ENCODE data around the gene CX3CL1.

Gene CX3CL1

GRCh38 chr16:57405097-57405496, 32.8 kb downstream of the CX3CL1 start:
- no peak for DNase-seq (ENCODE audit: low read depth)

DNA sequence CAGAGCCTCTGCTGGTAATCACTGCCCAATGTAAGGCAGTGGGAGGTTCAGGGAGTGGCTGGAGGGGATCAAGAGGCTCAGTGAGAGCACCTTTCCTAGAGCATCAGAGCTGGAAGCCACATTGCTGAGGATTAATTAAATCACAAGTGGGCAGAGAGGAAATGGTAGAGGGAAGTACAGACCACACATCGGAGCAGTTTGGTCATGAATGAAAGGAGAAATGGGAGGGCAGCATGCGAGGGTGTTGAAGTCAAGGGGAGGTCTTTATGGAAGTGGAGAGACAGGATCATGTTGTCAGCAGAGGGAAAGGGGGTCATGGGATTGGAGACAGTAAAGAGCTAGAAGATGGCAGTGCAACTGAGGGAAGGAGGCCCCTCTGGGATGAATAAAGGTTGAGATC, 34.6 kb downstream of the CX3CL1 start:
- DNase-seq (ENCODE audit: low read depth) = no peak

GRCh38 chr16:57407521-57408353, 35.4 kb downstream of the CX3CL1 start:
- DNase-seq (ENCODE audit: low read depth) = no peak

DNA sequence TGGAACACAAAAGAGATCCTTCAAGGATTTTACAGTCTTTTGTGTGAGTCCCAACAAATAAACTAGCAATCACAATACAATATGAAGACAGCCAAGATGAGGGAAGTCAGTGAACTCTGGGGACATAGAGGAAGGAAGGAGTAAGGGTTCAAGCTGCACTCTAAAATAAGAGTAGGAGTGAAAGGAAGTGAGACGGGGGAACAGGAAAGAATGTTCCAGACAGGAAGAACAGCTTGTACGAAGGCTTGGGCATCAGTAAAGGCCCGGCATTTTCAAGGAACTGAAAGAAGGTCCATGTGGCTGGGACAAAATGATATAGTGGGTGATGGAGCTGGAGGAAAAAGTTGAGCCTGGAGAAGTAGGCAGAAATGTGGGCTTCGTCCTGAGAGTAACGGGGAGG, 36.8 kb downstream of the CX3CL1 start:
- no peak for DNase-seq (ENCODE audit: low read depth)

- DNase-seq (ENCODE audit: low read depth) = no peak
Measured at GRCh38 chr16:57409870-57410587, 37.7 kb downstream of the CX3CL1 start.

DNA sequence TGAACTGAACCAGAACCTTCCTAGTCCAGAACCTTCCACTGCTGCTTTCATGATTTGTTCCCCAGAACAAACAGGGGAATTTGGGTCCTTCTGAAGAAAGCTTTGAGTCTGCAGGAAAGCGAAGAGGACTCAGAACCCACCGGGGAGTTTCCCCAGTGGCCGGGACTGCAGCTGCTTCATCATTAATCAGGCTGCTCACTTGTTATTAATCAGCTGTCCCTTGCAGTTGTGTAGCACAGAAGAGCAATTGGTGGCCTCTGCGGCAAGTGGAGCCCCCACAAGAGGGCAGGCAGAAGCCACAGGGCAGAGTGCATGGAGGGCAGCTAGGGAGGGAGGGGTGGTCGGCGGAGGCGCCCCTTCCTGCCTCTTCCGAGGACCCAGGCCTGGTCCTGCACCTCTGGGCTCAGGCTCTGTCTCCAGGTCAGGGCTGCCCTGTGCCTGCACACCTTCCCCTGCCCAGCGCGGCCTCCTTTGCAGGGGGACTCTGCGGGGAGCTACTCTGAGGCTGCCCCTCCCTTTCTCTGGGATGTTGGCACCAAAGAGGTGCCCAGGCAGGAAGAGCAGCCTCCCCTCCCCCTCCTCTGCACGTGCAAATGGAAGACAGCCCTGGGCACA, 39.2 kb downstream of the CX3CL1 start:
- no peak for DNase-seq (ENCODE audit: low read depth)

DNA sequence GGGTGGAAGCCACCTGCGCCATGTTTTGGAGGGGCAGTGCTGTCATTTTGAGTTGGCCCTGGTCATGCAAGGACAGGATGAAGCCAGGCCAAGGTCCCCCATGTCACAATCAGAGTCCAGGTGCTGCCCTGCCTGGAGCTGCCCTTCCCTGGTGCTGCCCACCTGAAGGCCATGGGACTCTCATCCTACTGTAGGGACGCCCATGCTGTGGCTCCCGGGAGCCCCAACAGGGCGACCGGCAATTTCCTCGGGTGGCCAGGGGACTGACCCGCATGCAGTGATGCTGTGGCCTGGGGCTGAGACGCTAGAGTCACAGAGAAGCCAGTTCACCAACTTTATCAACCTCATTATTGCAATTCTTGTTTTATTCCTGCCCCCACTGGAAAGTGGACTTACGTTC, 40.3 kb downstream of the CX3CL1 start:
- DNase-seq (ENCODE audit: low read depth) = no peak

DNA sequence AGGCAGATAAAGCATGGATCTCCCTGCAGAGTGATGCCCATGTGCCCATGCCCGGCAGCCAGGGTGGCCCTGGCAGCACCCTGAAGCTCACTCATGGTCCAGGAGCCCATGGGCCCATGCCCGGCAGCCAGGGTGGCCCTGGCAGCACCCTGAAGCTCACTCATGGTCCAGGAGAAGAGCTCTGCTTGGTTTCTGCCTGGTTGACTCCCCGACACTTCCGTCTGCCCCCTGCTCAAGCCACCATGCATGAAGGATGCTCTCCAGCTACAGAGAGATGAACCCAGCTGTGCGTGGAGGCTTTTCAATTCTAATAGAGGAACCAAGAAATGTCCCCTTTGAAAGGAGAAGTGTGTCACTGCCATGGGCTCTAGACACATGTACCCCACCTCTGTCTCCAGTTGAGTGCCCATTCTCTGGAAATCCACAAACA, 41.0 kb downstream of the CX3CL1 start:
- DNase-seq (ENCODE audit: low read depth) = no peak

DNA sequence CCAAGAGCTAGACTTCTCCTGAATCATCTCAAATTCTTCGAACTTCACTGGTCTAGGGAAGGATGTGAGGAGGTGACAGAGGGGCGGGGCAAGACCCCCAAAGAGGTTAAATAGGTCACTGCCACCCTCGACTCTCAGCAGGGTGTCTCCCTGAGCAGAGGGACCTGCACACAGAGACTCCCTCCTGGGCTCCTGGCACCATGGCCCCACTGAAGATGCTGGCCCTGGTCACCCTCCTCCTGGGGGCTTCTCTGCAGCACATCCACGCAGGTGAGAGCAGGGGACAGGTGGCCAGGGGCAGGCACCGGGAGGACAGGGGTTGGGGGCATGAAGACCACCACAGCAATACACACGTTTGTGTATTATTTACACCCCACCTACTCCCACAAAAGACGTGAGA, 41.4 kb downstream of the CX3CL1 start:
- no peak for DNase-seq (ENCODE audit: low read depth)

- DNase-seq (ENCODE audit: low read depth) = no peak
Measured at GRCh38 chr16:57416084-57416483, 43.8 kb downstream of the CX3CL1 start.

DNA sequence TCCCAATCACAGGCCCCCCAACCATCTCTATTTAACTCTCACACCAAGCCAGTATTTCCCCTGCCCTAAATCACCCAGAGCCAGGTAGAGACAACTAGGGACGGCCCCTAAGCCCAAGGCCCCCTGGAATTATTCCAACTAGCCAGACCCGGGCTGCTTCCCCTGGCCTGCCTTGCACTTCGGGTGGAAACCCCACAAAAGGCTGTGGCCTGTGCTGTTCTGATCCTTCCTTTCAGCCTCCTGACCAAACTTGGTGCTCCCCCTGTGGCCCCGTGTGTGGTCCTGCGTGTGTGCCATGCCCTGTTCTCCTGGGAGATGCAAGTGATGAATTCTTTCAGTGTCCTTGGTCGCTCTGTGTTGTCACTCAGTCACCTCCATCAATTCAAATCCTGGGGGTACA, 47.2 kb downstream of the CX3CL1 start:
- DNase-seq (ENCODE audit: low read depth) = no peak

- DNase-seq (ENCODE audit: low read depth) = no peak
Measured at GRCh38 chr16:57422026-57422944, 50.0 kb downstream of the CX3CL1 start.

DNA sequence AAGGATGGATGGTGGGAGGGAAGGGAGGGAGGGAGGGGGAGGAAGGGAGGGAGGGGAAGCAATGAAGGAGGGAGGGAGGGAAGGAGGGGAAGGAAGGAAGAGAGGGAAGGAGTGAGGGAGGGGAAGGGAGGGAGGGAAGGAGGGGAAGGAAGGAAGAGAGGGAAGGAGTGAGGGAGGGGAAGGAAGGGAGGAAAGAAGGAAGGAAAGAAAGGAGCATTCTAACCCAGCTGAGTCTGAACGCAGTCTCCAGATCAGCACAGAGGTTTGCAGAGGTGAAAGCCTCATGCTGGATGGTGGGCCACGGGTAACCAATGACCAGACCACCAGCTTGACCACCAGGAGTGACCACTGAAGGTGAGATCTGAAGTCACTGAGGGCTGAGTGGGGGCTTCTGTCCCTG, 50.9 kb downstream of the CX3CL1 start:
- DNase-seq (ENCODE audit: low read depth) = no peak

DNA sequence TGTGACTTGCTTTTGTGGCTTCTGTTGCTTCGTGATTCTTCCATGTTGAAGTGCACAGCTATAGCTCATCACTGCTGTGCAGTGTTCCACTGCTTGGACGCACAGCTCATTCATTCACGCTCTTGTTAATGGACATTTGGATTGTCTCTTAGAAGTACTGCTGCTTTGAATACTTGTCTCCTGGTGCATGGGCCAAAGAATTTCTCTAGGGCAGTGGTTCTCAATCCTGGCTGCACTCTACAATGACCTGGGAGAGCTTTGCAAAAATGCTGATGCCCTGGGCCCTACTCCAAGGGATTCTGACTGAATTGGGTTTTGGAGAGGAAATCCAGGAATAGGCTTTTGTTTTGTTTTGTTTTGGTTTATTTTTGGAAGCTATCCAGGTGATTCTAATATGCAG, 52.3 kb downstream of the CX3CL1 start:
- no peak for DNase-seq (ENCODE audit: low read depth)

DNA sequence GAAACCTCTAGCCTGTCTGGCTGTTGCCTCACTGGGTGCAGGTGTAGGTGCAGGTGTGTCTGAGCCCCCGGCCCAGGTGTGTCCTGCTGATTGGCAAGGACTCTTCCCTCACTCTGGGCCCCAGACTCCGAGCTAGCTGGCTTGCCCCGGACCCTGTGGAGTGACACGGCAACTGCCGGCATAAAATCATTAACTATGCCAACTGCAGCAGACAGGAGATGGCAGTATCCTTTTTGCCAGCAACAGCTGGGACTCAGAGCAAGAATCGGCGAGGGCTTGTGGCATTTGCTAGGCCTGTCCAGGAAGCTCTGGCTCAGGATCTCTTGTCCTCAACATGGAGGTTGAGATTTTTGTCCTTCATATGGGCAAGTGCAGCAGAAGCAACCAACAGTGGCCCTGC, 54.1 kb downstream of the CX3CL1 start:
- DNase-seq (ENCODE audit: low read depth) = no peak

- DNase-seq (ENCODE audit: low read depth) = no peak
Measured at GRCh38 chr16:57427307-57427706, 55.0 kb downstream of the CX3CL1 start.

DNA sequence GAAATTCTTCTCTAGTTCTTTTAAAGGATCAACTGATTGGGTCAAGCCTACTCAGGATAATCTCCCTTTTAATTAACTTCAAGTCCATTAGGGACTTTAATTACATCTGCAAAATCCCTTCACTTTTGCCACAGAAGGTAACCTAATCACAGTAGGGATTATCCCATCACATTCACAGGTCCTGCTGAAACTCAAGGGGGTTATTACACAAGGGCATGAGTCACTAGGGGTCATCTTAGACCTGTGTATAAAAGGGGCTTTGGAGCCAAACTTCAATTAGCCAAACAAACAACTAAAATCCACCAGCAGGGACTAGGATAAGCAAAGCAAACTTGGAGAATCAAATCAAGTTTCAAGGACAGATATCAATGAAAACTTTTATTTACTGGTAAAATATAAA, 55.5 kb downstream of the CX3CL1 start:
- DNase-seq (ENCODE audit: low read depth) = no peak

- DNase-seq (ENCODE audit: low read depth) = no peak
Measured at GRCh38 chr16:57430955-57431354, 58.7 kb downstream of the CX3CL1 start.

GRCh38 chr16:57432505-57432904, 60.2 kb downstream of the CX3CL1 start:
- DNase-seq (ENCODE audit: low read depth) = no peak

- no peak for DNase-seq (ENCODE audit: low read depth)
Measured at GRCh38 chr16:57432989-57433388, 60.7 kb downstream of the CX3CL1 start.

DNA sequence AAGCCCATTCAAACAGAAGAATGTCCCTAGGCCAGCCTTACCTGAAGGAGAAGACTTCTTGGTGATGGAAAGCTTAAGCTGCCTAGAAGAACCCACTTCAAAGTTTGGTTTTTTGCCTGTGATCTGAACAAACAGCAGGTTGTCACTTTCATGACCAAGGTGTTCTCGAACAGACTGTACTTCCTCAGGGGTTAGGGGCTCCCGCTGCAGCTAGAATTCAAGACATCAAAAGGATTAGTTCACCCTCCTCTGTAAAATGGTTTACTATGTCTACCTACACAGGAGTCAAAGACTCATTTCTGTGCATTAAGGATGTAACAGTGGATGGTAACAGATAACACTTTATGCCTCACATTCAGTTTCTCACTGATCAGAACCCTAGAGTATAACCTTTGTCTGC, 61.7 kb downstream of the CX3CL1 start:
- no peak for DNase-seq (ENCODE audit: low read depth)

Measured in stimulated activated CD8-positive, alpha-beta memory T cell treated with anti-CD3 and anti-CD28 coated beads, Interleukin-4, amount 100 ng/mL, for 24 hours (primary cell).